Kidney capillary endothelial cell (primary cell): ENCODE data around the gene AKAP13.

Experiments
- DNase-seq: peaks from one replicate; pipeline ENCODE4 v3.0.0-alpha.2; 2018; ENCODE audit warnings: low spot score

The AKAP13 gene

DNA sequence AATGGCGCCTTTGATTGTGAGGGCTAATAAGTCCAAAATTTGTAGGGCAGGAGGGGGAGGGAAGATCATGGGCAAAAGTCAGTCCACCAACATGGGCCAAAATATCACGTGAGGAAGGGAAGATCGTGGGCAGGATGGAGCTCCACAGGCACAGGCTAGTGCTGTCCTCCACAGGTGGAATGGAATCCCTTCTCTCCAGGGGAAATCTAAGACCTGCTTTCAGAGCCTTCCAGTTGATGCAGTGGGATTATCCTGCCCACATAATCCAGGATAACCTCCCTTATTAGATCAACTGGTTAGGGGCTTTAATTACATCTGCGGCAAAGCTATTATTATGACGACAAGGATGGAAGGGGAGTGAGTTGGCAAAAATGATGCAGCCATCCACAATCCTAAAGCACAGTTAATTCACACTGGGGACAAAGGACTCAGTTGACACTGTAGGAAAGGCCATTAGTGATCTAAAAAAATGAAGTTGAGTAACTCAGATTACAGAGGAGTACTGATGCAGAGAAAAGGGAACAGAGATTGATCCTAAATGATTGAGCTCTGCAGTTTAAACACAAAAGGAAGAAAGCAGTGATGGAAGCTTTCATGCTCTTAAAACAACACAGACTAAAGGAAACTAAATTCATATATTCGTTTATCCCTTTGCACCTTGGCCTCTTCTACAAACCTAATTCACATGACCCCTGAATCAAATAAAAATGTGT lies 159.8 kb downstream of the AKAP13 start:
- no peak for DNase-seq

GRCh38 chr15:85541744-85542143 lies 161.3 kb downstream of the AKAP13 start:
- DNase-seq, result no peak

DNA sequence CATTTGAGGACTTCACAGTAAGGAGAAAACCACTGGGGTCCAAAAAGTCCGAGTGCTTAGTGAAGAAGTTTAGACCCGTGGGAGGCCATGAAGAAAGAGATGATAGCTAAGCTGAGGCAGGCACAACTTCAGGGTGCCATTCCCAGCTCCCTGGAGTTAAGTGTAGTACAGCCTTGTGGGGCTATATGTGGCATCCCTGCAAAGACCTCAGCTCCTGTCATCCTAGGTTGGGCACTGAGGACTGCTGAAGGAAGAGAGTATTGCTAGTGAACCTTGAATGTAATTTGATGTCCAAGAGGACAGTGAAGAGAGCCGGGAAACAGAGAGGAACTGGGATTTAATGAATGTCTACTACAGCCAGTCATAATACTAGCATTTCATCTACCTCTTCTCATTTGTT lies 162.1 kb downstream of the AKAP13 start:
- DNase-seq, result no peak

DNA sequence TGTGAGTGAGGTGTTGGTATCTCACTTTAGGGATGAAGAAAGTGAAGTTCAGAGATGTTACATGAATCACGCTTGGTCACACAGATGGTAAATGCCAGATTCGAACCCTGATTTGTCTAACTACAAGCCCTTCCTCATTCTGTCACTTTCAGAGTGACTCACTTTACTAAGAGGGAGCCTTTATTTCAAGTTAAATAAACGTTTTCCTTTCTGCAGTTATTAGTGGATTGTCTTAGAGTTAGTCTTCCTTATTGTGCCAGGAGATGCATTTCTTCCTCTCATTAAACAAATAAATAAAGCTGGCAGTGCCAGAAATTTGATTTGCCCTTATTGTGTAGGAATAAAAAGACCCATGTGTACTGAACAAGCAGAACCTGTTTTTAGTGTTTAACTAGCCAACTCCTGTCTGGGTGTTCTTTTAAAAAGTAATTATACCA lies 162.5 kb downstream of the AKAP13 start:
- no peak for DNase-seq

GRCh38 chr15:85543741-85544155 lies 163.3 kb downstream of the AKAP13 start:
- DNase-seq, result no peak

GRCh38 chr15:85545185-85545584 lies 164.8 kb downstream of the AKAP13 start:
- DNase-seq, result no peak

DNA sequence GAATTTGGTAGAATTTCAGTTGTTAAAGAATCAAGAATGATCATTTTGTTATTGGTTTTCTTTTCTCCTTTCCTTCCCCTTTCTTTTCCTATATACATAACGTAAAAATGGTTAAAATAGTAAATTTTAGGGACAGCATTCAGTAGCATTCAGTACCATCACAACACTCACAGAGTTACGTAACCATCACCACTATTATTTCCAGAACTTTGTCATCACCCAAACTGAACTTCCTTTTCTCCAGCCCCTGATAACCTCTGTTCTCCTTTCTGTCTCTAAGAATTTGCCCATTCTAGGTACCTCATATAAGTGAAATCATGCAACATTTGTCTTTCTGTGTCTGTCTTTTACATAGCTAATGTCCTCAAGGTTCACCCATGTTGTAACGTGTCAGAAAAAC lies 165.3 kb downstream of the AKAP13 start:
- DNase-seq, result no peak

DNA sequence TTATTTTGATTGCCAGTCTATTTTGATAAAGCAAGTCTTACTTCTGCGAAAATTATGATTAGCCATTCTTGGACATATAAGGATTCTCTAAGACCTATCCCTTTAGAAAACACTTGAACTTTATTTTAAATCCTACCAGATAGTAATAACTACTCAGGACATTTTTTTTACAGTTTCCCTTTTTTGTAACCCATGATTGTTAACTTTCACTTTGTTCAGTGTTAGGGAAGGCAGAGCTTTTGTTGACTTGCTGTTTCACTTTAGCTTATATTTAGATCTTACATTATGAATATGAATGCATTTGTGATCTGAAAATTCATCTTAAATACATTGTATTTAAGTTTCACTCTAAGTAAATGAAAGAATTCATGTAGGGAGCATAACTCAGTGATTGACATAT lies 167.0 kb downstream of the AKAP13 start:
- no peak for DNase-seq

DNA sequence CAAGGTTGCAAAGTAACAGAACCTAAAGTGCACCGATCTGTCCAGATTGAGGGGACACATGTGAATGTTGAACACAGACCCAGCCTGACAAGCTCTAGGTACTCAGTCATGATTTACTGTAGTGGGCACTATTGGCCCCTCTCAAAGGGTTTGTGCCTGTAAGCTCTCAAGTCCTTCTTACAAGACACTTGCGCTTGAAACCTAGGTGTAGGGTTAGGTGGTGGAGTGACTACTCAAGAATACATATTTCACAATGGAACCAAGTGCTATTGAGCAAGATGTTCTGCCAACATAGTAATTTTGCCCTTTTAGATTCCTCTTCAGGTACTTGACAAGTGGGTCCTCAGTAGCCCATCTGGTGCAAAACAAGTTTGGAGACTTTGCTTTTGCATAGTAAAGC lies 169.9 kb downstream of the AKAP13 start:
- no peak for DNase-seq

DNA sequence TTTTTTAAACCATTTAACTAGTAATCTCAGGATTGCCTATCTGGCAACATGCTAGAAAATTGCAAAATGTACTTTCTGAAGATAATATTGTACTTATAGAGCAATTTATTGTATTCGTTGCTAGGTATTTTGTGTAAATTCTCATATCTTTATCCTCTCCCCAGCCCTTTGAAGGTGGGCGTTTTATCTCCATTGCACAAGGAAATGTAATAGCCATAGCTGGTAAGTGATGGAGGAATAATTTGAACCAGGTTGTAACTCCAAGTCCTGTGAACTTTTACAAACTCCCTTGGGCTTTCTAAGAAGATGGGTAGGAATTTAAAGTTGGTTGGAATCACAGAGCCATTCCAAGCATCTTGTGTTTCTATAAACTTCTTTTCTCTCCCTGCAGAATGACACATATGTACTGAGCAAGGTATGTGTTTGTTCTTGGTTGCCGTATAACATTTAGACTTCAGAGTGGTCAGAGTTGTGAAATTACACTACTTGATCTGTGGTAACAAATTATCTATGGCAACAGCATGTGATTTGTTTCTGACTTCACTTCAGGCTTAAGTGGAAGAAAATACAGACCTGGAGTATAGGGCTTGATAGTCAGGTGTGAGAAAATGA lies 170.9 kb downstream of the AKAP13 start:
- DNase-seq, result no peak

DNA sequence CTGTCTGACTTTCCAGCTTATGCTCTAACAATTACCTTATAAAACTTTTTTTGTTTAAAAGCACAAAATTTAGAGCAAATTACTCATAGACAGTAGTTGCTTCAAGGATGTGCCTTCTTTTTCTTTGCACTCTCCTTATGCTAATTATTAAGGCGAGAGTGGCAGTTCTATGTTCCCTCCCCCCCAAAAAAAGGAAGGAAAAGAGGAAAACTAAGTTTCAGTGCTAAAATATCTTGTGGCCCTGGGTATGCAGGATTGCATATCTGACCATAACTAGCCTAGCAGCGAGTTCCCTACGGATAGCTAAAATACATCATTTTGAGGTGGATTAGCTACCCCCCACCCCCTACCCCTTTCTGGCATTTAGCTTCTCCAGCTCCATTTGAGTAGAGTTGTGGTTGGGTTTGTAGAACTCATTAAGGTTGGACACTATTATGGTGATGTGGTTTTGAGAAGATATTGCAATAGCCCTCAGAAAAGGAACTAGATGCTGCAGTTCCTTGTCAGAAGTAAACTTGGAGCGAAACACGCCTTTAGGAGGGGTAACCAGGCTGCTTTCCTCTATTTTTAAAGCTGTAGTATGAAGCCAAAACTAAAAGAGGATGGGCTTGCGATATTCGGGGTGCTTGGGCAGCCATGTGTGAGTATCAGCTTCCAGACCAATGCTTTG lies 174.6 kb downstream of the AKAP13 start:
- no peak for DNase-seq

- DNase-seq, result no peak
Observed at GRCh38 chr15:85555875-85556617, 175.6 kb downstream of the AKAP13 start.

- DNase-seq, result no peak
Observed at GRCh38 chr15:85556618-85556895, 176.2 kb downstream of the AKAP13 start.

GRCh38 chr15:85557385-85557784 lies 177.0 kb downstream of the AKAP13 start:
- no peak for DNase-seq

- DNase-seq, result no peak
Observed at GRCh38 chr15:85558848-85559247, 178.4 kb downstream of the AKAP13 start.

DNA sequence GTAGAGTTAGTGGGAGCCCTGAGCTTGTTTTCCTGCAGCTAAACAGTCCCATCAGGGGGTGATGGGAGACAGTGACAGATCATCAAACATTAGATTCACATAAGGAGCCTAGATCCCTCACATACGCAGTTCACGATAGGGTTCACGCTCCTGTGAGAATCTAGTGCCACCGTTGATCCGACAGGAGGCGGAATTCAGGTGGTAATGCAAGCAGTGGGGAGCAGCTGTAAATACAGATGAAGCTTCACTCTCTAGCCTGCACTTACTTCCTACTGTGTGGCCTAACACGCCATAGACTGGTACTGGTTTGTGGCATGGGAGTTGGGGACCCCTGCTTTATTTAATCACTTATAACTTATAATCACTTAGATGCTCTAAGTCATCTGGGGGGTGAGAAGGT lies 179.1 kb downstream of the AKAP13 start:
- no peak for DNase-seq

DNA sequence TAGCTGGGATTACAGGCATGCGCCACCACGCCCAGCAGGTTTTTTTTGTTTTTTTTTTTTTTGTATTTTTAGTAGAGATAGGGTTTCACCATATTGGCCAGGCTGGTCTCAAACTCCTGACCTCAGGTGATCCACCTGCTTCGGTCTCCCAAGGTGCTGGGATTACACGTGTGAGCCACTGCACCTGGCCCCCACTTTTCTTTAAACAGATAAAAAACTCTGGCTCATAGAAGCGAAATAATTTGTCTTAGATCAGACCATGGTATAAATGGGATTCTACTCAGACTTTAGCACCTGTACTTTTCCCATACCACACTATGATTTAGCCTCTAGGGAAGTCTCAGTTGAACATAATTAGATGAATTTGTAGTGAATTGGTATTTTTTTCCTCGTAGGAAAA lies 182.4 kb downstream of the AKAP13 start:
- no peak for DNase-seq

- no peak for DNase-seq
Observed at GRCh38 chr15:85563328-85563727, 182.9 kb downstream of the AKAP13 start.

DNA sequence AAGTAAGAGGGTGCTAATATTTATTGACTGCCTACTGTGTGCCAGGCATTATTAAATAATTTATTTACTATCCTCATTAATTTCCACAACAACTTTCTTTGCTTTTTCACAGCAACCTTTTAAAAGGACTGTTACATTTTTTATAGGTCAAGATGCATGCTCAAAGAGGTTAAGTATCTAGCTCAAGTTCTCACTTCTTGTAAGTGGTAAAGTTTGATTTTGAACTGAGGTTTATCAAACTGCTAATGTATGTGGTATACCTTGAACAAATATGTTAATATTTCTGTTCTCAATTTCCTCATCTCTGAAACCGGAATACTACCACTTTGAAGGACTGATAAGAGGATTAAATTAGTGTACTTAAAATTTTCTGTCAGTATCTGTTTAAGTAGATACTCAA lies 183.3 kb downstream of the AKAP13 start:
- DNase-seq, result no peak

DNA sequence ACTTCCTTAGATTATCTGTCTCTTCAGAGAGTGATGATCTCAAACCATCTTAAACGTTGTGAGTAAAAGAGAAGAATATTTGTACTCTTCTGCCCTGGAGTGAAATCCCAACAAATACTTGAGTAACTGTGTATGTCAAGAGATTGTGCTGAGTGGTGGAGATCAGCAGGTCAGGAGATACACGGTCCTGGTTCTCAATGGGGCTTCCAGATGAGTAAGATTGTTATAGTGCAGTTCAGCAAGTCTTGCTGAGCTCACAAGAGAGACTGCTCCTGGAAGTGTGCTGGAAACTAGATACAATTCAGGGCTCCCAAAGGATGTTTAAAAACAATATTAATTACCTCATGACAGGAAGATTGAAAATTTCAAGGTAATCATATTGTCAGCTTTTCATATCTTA lies 184.3 kb downstream of the AKAP13 start:
- no peak for DNase-seq

DNA sequence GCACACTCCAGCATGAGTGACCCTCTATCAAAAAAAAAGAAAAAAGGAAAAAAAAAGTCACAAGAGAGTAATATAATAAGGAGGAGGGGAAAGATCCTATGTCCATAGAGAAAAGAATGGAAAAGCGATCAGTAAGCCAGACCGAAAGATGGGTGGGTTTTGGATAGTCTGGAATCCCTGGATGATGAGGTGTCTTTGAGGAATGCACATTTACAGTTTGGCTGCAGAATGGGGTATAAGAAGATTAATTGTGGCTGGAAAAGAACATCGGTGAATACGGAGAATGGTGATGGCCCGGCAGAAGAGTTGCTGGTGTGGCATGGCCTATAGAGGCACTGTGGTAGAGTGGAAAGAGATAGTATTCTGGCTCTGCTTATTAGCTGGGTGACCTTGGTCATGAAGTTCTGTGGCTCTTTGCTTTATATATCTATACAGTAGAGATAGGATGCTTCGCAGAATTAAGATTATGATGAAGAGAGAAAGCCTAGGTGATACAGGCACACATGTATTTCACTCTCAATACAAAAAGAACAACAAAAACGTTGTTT lies 187.9 kb downstream of the AKAP13 start:
- no peak for DNase-seq

DNA sequence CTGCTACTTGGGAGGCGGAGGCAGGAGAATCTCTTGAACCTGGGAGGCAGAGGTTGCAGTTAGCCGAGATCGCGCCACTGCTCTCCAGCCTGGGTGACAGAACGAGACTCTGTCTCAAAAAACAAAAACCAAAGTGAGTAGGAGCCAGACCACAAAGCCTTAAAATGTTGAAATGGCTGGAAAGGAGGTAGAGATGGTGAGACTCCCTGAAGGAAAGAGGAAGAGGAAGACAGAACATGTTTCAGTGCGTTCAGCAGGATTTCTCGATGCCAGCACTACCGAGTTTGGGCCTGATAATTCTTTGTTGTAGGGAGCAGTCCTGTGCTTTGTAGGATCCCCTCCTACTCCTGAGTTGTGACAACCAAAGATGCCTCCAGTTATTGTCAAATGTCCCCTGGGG lies 189.9 kb downstream of the AKAP13 start:
- DNase-seq, result no peak

DNA sequence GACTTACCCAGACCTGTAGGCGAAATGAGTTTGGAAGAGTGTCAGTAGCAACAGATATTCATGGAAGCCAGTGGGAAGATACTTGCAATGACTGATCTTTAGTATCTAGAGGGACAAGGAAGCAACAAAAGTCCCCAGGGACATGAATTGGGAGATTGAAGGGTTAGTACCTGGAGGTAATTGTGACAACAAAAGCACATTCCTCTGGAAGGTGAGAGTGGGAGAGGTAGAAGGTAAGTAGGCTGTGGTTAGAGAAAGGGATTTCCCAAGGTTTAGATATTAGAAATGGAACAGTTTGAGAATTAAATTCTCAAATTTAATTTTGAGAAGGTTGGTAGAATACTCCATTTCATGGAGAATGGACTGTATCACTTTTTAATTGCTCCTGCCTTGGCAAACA lies 191.4 kb downstream of the AKAP13 start:
- no peak for DNase-seq
